HEK293T (cell line): ENCODE data around the gene TBK1.

Source experiments
- CTCF ChIA-PET: fragments of 350-600 bp; formaldehyde crosslinking; extraction: SDS; loops from one replicate; lab custom pipeline; 2021; ENCODE audit warnings: antibody characterized with exemption, inconsistent platforms; lab: Yijun Ruan, JAX
- POLR2A ChIA-PET: fragments of 350-600 bp; formaldehyde crosslinking; extraction: SDS; loops from one replicate; lab custom pipeline; 2020; ENCODE audit warnings: antibody characterized with exemption, inconsistent platforms; lab: Yijun Ruan, JAX
- DNase-seq: peaks from one replicate; pipeline ENCODE4 v3.0.0; 2012; ENCODE audit warnings: mixed read lengths; ENCODE audit errors: extremely low spot score
- ARNT ChIP-seq: fragments of 450-650 bp; IDR thresholded peaks from 2 replicates; pipeline ENCODE4 v1.6.1; 2017; ENCODE audit warnings: mild to moderate bottlenecking
- BHLHE40 ChIP-seq: fragments of 450-650 bp; IDR thresholded peaks from 2 replicates; pipeline ENCODE4 v1.6.1; 2016; ENCODE audit warnings: mild to moderate bottlenecking, moderate library complexity, borderline replicate concordance
- CTBP1 ChIP-seq: fragments of 450-650 bp; IDR thresholded peaks from 2 replicates; pipeline ENCODE4 v1.6.1; 2016; ENCODE audit warnings: borderline replicate concordance
- ELF4 ChIP-seq: fragments of 450-650 bp; IDR thresholded peaks from 2 replicates; pipeline ENCODE4 v1.6.1; 2017; ENCODE audit warnings: antibody characterized with exemption
- FOXA1 ChIP-seq: fragments of 450-650 bp; IDR thresholded peaks from 2 replicates; pipeline ENCODE4 v1.6.1; 2016; ENCODE audit warnings: mild to moderate bottlenecking
- FOXK2 ChIP-seq: fragments of 450-650 bp; IDR thresholded peaks from 2 replicates; pipeline ENCODE4 v1.6.1; 2016; ENCODE audit warnings: mild to moderate bottlenecking
- FOXM1 ChIP-seq: fragments of 450-650 bp; IDR thresholded peaks from 2 replicates; pipeline ENCODE4 v1.6.1; 2017; ENCODE audit warnings: mild to moderate bottlenecking, borderline replicate concordance
- HDGF ChIP-seq: fragments of 450-650 bp; IDR thresholded peaks from 2 replicates; pipeline ENCODE4 v1.6.1; 2017; ENCODE audit warnings: antibody characterized with exemption, borderline replicate concordance
- L3MBTL2 ChIP-seq: fragments of 450-650 bp; conservative IDR thresholded peaks from 2 replicates; pipeline ENCODE4 v1.6.1; 2016; ENCODE audit warnings: mild to moderate bottlenecking
- LEF1 ChIP-seq: fragments of 450-650 bp; IDR thresholded peaks from 2 replicates; pipeline ENCODE4 v1.6.1; 2017; ENCODE audit warnings: mild to moderate bottlenecking, borderline replicate concordance
- NFRKB ChIP-seq: fragments of 450-650 bp; IDR thresholded peaks from 2 replicates; pipeline ENCODE4 v1.6.1; 2016; ENCODE audit warnings: mild to moderate bottlenecking, moderate library complexity
- SP1 ChIP-seq: fragments of 450-650 bp; IDR thresholded peaks from 2 replicates; pipeline ENCODE4 v1.6.1; 2017
- SUZ12 ChIP-seq: fragments of 450-650 bp; IDR thresholded peaks from 2 replicates; pipeline ENCODE4 v1.6.1; 2016; ENCODE audit warnings: mild to moderate bottlenecking
- TARDBP ChIP-seq: fragments of 450-650 bp; IDR thresholded peaks from 2 replicates; pipeline ENCODE4 v1.6.1; 2016
- ZNF384 ChIP-seq: fragments of 450-650 bp; IDR thresholded peaks from 2 replicates; pipeline ENCODE4 v1.6.1; 2016
- TF ChIP-seq, protein P1 (sequence below): fragments of 450-650 bp; IDR thresholded peaks from 2 replicates; pipeline ENCODE4 v1.6.1; 2016

TBK1 gene

DNA sequence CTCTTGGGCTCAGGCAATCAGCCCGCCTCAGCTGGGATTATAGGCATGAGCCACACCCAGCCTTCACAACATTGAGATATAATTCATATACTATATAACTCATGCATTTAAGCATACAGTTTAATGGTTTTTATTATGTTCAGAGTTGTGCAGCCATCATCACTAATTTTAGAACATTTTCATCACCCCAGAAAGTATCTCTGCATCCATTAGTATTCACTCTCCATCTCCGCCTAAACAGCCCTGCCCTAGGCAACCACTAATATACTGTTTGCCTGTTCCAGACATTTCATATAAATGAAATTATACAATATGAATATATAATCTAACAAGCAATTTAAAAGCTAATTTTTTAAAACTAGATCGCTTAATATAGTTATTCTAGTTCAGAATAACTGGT, 34.7 kb downstream of the TBK1 start:
- CTCF ChIA-PET: no interaction called here
- TF ChIP-seq ZNF384 (no peak), BHLHE40 (no peak), FOXK2 (no peak), CTBP1 (no peak), SP1 (no peak), SUZ12 (no peak), ELF4 (no peak), ARNT (no peak), TARDBP (no peak), FOXA1 (no peak), HDGF (no peak), NFRKB (no peak)
- DNase-seq: no peak
- POLR2A ChIA-PET: no interaction called here

DNA sequence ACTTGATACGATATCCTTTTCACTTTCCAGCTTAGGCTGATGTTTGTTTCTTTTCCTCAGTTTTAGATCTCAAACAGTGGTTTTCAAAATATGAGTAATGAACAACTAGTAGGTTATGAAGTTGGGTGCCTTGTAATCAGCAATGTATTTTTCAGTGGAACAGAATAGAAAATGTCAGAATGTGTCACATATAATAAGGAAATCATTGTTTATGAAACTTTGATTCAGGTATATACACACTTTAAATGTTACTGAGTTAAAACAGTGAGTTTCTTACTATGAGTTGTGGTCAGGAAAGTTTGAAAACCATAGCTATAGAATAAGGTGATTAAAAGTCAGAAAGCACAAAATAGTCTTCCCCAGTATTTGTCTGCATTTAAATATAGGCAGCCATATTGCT, 39.8 kb downstream of the TBK1 start:
- ChIA-PET POLR2A (no interaction called here), CTCF (interaction anchor here (0.5 kb wide), 1 partner anchor 9 kb away, joined by 3 read pairs; no protein-coding TSS in a partner anchor)

DNA sequence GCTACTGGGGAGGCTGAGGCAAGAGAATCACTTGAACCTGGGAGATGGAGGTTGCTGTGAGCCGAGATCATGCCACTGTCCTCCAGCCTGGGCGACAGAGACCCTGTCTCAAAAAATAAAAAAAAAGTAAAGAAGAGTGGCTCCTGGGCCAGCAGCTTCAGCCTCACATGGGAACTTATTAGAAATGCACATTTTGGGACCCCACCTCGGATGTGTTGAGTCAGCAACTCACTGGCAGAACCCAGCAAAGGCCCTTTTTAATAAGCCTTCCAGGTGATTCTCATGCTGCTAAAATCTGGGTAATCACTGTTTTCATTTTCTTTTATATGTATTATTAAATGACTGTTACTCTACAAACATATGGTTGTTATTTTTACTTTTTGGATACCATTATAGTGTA, 41.6 kb downstream of the TBK1 start:
- POLR2A ChIA-PET: no interaction called here

More for the DNA sequence above, 39.8 kb downstream of the TBK1 start:
- TF ChIP-seq LEF1: no peak
- TF ChIP-seq FOXA1: no peak
- TF ChIP-seq SP1: no peak
- no peak for TF ChIP-seq FOXM1
- no peak for TF ChIP-seq NFRKB
- TF ChIP-seq, protein P1, sequence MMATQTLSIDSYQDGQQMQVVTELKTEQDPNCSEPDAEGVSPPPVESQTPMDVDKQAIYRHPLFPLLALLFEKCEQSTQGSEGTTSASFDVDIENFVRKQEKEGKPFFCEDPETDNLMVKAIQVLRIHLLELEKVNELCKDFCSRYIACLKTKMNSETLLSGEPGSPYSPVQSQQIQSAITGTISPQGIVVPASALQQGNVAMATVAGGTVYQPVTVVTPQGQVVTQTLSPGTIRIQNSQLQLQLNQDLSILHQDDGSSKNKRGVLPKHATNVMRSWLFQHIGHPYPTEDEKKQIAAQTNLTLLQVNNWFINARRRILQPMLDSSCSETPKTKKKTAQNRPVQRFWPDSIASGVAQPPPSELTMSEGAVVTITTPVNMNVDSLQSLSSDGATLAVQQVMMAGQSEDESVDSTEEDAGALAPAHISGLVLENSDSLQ: no peak
- no peak for TF ChIP-seq HDGF
- no peak for TF ChIP-seq BHLHE40
- no peak for TF ChIP-seq ELF4
- TF ChIP-seq TARDBP: no peak
- no peak for TF ChIP-seq CTBP1
- no peak for TF ChIP-seq ARNT
- TF ChIP-seq SUZ12: no peak
- TF ChIP-seq FOXK2: no peak
- no peak for TF ChIP-seq L3MBTL2
- no peak for TF ChIP-seq ZNF384
- no peak for DNase-seq

DNA sequence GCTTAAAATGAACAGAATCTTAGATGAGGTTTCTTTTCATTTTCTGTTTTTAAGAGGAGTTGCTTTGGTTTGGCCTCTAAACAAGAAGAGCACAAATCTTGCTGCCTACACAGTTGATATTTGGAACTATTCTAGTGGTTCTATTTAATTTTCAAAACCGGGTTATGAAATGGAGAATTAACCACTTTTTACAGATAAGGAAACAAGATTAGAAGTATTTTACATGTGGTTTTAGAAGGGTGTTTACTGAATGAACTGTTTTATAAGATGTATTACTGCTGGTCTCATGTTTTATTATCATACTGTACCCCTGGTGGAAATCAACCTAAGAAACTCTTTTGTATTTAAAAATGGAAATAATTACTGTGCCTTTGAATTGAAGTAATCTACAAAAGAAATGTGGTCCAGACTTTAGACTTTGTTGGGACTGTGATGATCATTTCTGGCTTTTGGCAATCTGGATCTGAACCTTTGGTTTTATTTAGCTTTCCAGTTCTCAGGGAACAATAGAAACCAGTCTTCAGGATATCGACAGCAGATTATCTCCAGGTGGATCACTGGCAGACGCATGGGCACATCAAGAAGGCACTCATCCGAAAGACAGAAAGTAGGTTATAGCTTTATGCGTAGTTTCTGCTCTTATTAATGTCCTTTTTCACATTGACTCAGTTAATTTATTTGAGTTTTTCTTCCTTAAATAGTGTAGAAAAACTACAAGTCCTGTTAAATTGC, 43.2 kb downstream of the TBK1 start:
- CTCF ChIA-PET: no interaction called here

More for the DNA sequence above, 41.6 kb downstream of the TBK1 start:
- CTCF ChIA-PET: no interaction called here
- TF ChIP-seq L3MBTL2 (no peak), LEF1 (no peak), ARNT (no peak)
- no peak for DNase-seq

DNA sequence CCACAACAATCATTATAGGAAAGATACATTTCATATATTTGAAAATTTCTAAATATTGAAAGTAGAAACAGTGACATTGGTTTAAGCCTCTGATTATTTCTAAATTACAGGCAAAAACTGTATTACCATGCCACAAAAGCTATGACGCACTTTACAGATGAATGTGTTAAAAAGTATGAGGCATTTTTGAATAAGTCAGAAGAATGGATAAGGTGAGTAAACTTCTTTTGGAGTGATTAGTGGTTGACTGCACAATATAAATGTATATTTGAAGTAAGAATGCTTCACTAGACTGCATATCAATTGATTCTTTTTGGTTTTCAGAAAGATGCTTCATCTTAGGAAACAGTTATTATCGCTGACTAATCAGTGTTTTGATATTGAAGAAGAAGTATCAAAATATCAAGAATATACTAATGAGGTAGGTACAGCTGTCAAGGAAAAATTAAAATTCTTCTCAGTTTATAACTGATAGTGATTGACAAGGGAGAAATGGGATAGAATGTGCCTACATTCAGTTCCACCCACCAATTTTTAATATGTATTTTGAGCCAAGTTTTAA, 45.0 kb downstream of the TBK1 start:
- CTCF ChIA-PET: no interaction called here

More for the DNA sequence above, 43.2 kb downstream of the TBK1 start:
- POLR2A ChIA-PET: no interaction called here
- no peak for DNase-seq
- TF ChIP-seq, protein P1: no peak
- no peak for TF ChIP-seq ARNT
- no peak for TF ChIP-seq ELF4
- TF ChIP-seq ZNF384: no peak
- TF ChIP-seq HDGF: no peak
- TF ChIP-seq LEF1: no peak
- TF ChIP-seq L3MBTL2: no peak
- TF ChIP-seq FOXK2: no peak
- TF ChIP-seq SUZ12: no peak
- no peak for TF ChIP-seq TARDBP
- TF ChIP-seq CTBP1: no peak
- no peak for TF ChIP-seq NFRKB

More for the DNA sequence above, 45.0 kb downstream of the TBK1 start:
- POLR2A ChIA-PET: no interaction called here
- TF ChIP-seq SP1 (no peak), TARDBP (no peak), L3MBTL2 (no peak), SUZ12 (no peak), HDGF (no peak), FOXK2 (no peak), ZNF384 (no peak), FOXA1 (no peak), NFRKB (no peak), LEF1 (no peak), BHLHE40 (no peak)
- TF ChIP-seq, protein P1: no peak
- no peak for DNase-seq
